Coronary artery (tissue), 2 donors: ENCODE results near the gene MEF2B.

Experiments
- DNase-seq: peaks from one replicate; pipeline ENCODE4 v3.0.0-alpha.2; 2017; ENCODE audit warnings: low spot score
- H3K27ac ChIP-seq, 2 donors: fragments of 200-600 bp; sonication (generic); one replicate each; pipeline ENCODE4 v1.5.1; 2016 to 2019
- H3K4me3 ChIP-seq: fragments of 200-600 bp; sonication (generic); 2 replicates; pipeline ENCODE4 v1.5.1; 2016; ENCODE audit warnings: mild to moderate bottlenecking, moderate library complexity
- CTCF ChIP-seq: fragments of 200-600 bp; sonication (generic); IDR thresholded peaks from one replicate; pipeline ENCODE4 v1.5.1; 2019; ENCODE audit warnings: antibody characterized with exemption

The MEF2B gene

GRCh38 chr19:19096641-19097627 is 73.1 kb downstream of the MEF2B start:
- no peak for DNase-seq
- no peak for TF ChIP-seq CTCF
- Histone ChIP-seq H3K27ac (no peak overlapping the region), H3K4me3 (no peak overlapping the region)

GRCh38 chr19:19095691-19096090 is 74.4 kb downstream of the MEF2B start:
- Histone ChIP-seq H3K27ac (no peak overlapping the region), H3K4me3 (no peak overlapping the region)
- no peak for DNase-seq

More at GRCh38 chr19:19095691-19096090, 74.4 kb downstream of the MEF2B start:
- no peak for TF ChIP-seq CTCF
